Fibroblast of pulmonary artery (primary cell): Measurements from ENCODE around the gene ZDHHC9.

Experiments
- DNase-seq: peaks from one replicate; pipeline ENCODE4 v3.0.0-alpha.2; 2010; ENCODE audit warnings: low read depth
- H3K4me3 ChIP-seq: replicated peaks from 2 replicates; pipeline ENCODE4 v1.5.1; 2011; ENCODE audit warnings: low read depth, mild to moderate bottlenecking, control low read depth, low read length, moderate library complexity
- CTCF ChIP-seq: IDR thresholded peaks from 2 replicates; pipeline ENCODE4 v1.5.1; 2011; ENCODE audit warnings: mild to moderate bottlenecking, control low read depth, low read length, inconsistent platforms; ENCODE audit errors: missing control alignments

Gene ZDHHC9

GRCh38 chrX:129800186-129800585 is 43.5 kb downstream of the ZDHHC9 start:
- TF ChIP-seq CTCF = no peak
- H3K4me3 ChIP-seq = no peak overlapping the region
- DNase-seq = no peak

- no peak overlapping the region for H3K4me3 ChIP-seq
- no peak for TF ChIP-seq CTCF
- DNase-seq = no peak
These were observed 44.8 kb downstream of the ZDHHC9 start for GRCh38 chrX:129798888-129799287.

GRCh38 chrX:129798456-129798855 is 45.2 kb downstream of the ZDHHC9 start:
- TF ChIP-seq CTCF = no peak
- H3K4me3 ChIP-seq = no peak overlapping the region
- no peak for DNase-seq

- TF ChIP-seq CTCF = no peak
- no peak overlapping the region for H3K4me3 ChIP-seq
- no peak for DNase-seq
These were observed 46.3 kb downstream of the ZDHHC9 start for GRCh38 chrX:129797251-129797906.

- H3K4me3 ChIP-seq = no peak overlapping the region
- no peak for TF ChIP-seq CTCF
- DNase-seq = no peak
These were observed 48.1 kb downstream of the ZDHHC9 start for GRCh38 chrX:129795584-129795983.

GRCh38 chrX:129793604-129794191 is 50.0 kb downstream of the ZDHHC9 start:
- TF ChIP-seq CTCF = no peak
- no peak for DNase-seq
- no peak overlapping the region for H3K4me3 ChIP-seq

- TF ChIP-seq CTCF = no peak
- H3K4me3 ChIP-seq = no peak overlapping the region
- DNase-seq = no peak
These were observed 50.9 kb downstream of the ZDHHC9 start for GRCh38 chrX:129792586-129793291.
